Epithelial cell of esophagus (primary cell): ENCODE measurements around the gene KCNB1.
A peak's percentile ranks its signal among the peaks of the same experiment; 100 is the strongest.

Source experiments
- DNase-seq: peaks from one replicate; pipeline ENCODE4 v3.0.0; 2010; ENCODE audit warnings: low read depth
- H3K4me3 ChIP-seq: 2 replicates; pipeline ENCODE4 v1.5.1; 2011; ENCODE audit warnings: mild to moderate bottlenecking, low read length, control low read depth
- TF ChIP-seq, protein P1 (sequence below): IDR thresholded peaks from 2 replicates; pipeline ENCODE4 v1.5.1; 2011; ENCODE audit warnings: low read depth, mild to moderate bottlenecking, low read length, control low read depth, inconsistent platforms; ENCODE audit not compliant: insufficient read depth; ENCODE audit errors: missing control alignments

Gene KCNB1

DNA sequence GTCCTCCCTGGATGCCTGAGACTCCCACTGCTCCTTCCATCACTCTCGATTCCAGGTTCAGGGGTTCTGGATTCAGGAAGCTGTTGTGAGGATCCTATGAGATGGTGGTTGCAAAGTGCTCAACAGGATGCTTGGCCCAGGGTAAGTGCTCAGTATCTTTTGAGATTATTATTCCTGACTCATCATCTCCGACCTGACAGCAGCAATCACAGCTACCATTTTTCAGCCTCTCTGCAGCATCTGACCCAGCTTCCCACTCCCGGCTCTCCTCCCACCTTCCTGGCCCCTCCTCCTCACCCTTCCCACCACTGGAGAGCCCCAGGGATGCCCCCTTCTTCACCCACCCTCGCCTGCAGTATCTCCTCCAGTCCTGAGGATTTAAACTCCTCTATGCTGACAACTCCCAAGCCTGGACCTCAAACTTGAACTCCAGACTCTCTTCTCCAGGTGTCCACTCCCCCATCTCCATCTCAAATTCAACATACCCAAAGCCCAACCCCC is 36.8 kb upstream of the KCNB1 start:
- H3K4me3 ChIP-seq: no peak overlapping the region
- TF ChIP-seq, protein P1, sequence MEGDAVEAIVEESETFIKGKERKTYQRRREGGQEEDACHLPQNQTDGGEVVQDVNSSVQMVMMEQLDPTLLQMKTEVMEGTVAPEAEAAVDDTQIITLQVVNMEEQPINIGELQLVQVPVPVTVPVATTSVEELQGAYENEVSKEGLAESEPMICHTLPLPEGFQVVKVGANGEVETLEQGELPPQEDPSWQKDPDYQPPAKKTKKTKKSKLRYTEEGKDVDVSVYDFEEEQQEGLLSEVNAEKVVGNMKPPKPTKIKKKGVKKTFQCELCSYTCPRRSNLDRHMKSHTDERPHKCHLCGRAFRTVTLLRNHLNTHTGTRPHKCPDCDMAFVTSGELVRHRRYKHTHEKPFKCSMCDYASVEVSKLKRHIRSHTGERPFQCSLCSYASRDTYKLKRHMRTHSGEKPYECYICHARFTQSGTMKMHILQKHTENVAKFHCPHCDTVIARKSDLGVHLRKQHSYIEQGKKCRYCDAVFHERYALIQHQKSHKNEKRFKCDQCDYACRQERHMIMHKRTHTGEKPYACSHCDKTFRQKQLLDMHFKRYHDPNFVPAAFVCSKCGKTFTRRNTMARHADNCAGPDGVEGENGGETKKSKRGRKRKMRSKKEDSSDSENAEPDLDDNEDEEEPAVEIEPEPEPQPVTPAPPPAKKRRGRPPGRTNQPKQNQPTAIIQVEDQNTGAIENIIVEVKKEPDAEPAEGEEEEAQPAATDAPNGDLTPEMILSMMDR: no peak
- DNase-seq: no peak

DNA sequence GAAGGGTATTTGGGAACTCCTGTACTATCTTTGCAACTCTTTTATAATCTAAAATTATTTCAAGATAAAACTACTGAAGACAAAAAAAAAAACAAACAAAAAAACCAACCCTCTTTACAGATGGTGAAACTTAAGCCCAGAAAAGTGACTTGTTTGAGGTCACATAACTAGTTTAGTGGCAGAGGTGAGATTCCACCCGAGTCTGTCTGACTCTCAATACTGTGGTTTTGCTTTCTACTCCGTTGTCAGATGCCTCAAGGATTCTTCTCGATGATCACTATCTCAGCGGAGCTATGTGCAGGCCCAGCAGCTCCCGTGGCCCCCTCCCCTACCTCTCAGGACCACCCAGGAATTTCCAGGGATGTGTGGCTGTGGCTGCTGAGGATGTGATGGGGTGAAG is 36.1 kb upstream of the KCNB1 start:
- no peak overlapping the region for H3K4me3 ChIP-seq
- TF ChIP-seq, protein P1: no peak
- DNase-seq: no peak

DNA sequence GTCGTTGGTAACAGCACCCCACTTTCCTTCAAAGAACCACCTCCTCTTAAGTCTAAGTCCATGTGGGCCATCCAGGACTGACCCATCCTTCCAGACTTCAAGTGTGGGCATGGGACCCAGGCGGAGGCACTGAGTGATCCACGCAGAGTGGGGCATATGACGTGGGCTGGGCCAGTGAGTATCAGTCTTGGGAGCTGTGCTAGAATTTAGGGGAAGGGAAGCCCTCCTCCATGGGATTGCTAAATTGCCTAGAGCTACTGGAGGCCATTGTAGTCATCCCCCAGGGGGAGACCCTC is 35.3 kb upstream of the KCNB1 start:
- TF ChIP-seq, protein P1: no peak

DNA sequence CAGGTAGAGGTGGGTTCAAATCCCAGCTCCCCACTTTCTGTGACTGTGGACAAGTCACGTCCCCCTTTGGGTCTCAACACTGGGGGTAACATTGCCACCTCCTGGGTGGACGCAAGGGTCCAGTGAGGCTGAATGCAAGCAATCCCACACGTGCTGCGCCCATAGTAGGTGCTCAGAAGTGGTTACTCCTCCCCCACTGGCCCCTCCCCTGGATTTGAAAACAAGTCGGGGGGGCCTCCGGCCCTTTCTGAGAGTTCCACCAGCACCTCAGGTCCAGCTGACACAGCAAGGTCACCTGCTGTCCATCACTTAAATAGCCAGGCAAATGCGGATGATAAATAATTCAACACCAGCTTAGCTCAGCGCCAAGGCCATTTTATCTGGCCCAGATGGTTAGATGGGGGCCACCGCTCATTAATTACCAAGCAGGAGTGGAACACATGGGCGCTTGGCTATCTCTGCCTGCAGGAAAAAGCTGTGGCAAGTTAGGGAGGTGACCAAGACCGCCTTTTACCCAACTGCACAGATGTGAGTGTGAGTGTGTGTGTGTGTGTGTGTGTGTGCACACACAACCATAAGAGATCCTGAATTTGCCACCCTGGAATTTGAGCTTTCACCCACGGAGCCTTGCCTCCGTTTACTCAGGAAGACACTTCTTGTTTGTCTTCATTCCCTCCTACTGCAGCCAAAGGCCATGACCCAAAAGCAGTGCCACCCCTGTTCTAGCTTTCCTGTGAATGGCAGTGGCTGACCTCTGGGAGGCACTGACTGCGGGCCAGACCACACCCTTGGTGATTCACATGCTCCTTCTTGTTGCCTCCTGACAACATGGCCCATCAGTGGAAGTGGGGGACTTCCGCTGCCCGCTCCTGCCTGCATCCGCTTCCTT is 34.7 kb upstream of the KCNB1 start:
- TF ChIP-seq, protein P1: no peak
- peak; percentile 7 for DNase-seq

More for the DNA sequence above, 35.3 kb upstream of the KCNB1 start:
- H3K4me3 ChIP-seq: no peak overlapping the region
- DNase-seq: no peak

DNA sequence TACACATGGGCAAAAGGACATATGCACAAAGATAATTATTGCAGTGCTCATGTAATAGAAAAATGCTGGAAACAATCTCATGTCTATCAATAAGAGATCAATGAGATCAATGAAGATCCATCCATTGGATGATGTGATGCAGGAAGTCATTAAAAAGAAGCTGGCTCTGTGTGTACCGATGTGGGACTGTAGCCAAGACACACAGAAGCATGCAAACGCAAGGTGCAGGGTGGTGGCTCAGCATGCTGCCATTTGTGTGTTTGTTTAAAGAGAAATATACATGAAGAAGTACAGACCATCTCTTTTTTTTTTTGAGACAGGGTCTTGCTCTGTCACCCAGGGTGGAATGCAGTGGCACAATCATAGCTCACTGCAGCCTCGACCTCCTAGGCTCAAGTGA is 33.1 kb upstream of the KCNB1 start:
- no peak for DNase-seq
- TF ChIP-seq, protein P1: no peak
- no peak overlapping the region for H3K4me3 ChIP-seq

More for the DNA sequence above, 34.7 kb upstream of the KCNB1 start:
- no peak overlapping the region for H3K4me3 ChIP-seq

DNA sequence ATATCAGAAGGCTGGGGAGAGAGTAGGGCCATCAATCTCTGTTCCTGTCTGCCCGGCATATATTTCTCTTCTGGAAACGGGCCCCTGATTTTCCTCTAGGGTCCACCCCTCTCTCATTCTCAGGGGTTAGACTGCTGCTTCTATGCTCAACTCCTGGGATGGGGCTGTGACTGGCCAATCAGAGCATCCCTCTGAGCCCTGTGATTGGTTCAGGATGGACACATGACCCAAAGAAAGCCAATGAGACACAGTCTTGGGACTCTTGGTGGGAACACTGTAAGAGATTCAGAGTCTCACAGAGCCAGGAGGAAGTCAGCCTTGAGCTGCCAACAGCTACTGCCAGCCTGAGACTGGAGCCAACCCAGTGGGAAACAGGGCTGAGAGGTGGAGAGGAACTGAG is 31.0 kb upstream of the KCNB1 start:
- TF ChIP-seq, protein P1: no peak
- H3K4me3 ChIP-seq: no peak overlapping the region
- DNase-seq: no peak

DNA sequence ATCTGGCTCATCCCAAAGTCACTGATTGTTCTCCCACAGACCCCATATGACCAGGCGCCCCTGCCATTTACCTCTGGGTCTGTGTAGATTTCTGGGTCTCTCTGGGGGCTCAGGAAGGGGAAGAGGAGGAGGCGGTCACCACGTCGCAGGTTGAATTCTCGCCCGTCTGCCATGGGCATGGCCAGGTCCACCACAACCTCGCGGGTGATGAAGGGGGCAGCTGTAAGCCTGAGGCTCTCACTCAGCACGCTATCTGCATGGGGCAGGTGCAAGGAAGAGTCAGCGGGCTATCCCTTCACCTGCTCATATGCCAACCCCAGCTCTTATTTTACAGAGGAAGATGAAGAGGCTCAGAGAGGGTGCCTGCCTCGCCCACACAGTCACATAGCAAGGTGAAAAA is 30.5 kb upstream of the KCNB1 start:
- TF ChIP-seq, protein P1: no peak
- no peak for DNase-seq
- no peak overlapping the region for H3K4me3 ChIP-seq
